ENCODE data around the gene DDX59. TPM values are rescaled to one million over a fixed set of nuclear protein-coding genes. Genes with fewer than 3 reads are reported as not detected.

DDX59 gene
- total RNA-seq, 1 experiment from 2014 or later = 13.7 TPM

GRCh38 chr1:200620273-200621131 lies 49.2 kb downstream of the DDX59 start, which contains the start of gene KIF14:
Gene KIF14, minus strand, starts transcription at chr1:200620751. Its CDS starts 2,028 bp downstream, at chr1:200618723.
- H3K9me3 ChIP-seq = no peaks in the 10 kb centered on the region
- peaks cover 23% of the 10 kb centered on the region for H3K36me3 ChIP-seq
- peak within 1 kb of the TSS; percentile 94 for H3K4me3 ChIP-seq
- peak; percentile 98 for DNase-seq
- H3K27me3 ChIP-seq = no peaks in the 10 kb centered on the region

DNA sequence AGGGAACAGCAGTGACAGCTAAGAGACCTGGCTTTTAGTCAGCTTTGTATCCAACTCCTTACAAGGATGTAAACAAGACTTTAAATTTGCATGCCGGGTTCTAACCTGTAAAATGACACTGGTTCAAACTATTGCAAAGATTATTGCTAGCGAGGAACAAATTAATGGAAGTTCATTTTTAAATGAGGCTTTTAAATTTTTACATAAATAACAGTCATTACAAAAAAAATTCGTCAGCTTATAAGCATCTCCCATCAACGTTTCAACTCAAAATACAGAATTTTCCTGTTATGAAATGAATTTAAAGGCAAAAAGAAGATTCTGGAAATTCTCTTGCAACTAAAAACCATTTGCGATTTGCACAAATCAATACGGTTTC lies 49.8 kb downstream of the DDX59 start:
- H3K27me3 ChIP-seq = no peaks in the 10 kb centered on the region
- peak overlapping the region; percentile 94 for H3K4me3 ChIP-seq
- peaks cover 29% of the 10 kb centered on the region for H3K36me3 ChIP-seq
- DNase-seq = no peak
- no peaks in the 10 kb centered on the region for H3K9me3 ChIP-seq

- no peak for DNase-seq
- H3K4me3 ChIP-seq = no peak overlapping the region
- no peaks in the 10 kb centered on the region for H3K9me3 ChIP-seq
Measured at GRCh38 chr1:200610846-200611245, 58.9 kb downstream of the DDX59 start.

GRCh38 chr1:200602632-200603031 lies 67.1 kb downstream of the DDX59 start:
- H3K4me3 ChIP-seq = no peak overlapping the region
- H3K36me3 ChIP-seq = peaks cover 49% of the 10 kb centered on the region
- H3K27me3 ChIP-seq = no peaks in the 10 kb centered on the region
- no peaks in the 10 kb centered on the region for H3K9me3 ChIP-seq
- DNase-seq = no peak

More at GRCh38 chr1:200610846-200611245, 58.9 kb downstream of the DDX59 start:
- Histone ChIP-seq H3K27me3 (no peaks in the 10 kb centered on the region), H3K36me3 (peaks cover 61% of the 10 kb centered on the region)

Other genes with a start within 250 kb of the DDX59 start
- 11.6 and 15.7 TPM in 2 replicates for gene KIF14, start 49.2 kb downstream of the DDX59 start, total RNA-seq (2014; rRNA removed; shearing (Covaris generic); ENCODE audit: low replicate concordance)
- 24.3 and 33.6 TPM in 2 replicates for gene CAMSAP2, start 69.0 kb upstream of the DDX59 start, total RNA-seq (2014; rRNA removed; shearing (Covaris generic); ENCODE audit: low replicate concordance)
- not detected in 2 replicates for gene GPR25, start 203.1 kb upstream of the DDX59 start, total RNA-seq (2014; rRNA removed; shearing (Covaris generic); ENCODE audit: low replicate concordance)
- not detected in 2 replicates for gene INAVA, start 225.0 kb upstream of the DDX59 start, total RNA-seq (2014; rRNA removed; shearing (Covaris generic); ENCODE audit: low replicate concordance)